GM18951 (cell line): ENCODE measurements around the gene PSD.

Experiments used
- POLR2A ChIP-seq: IDR thresholded peaks from 4 replicates; pipeline ENCODE4 v1.6.1; 2011; ENCODE audit warnings: mild to moderate bottlenecking; ENCODE audit not compliant: insufficient read length, insufficient read depth; ENCODE audit errors: extremely low read depth
- in situ Hi-C: fragments of 300-500 bp; cut with MboI; formaldehyde crosslinking; loops from one replicate; pipeline ENCODE4 v1.12.0; 2022; ENCODE audit warnings: low sequenced_read_pairs, mixed read lengths, inconsistent platforms; ENCODE audit not compliant: unreplicated experiment

The PSD gene

GRCh38 chr10:102409604-102410428 is 8.8 kb downstream of the PSD start:
- in situ Hi-C loops: no loop called here
- TF ChIP-seq POLR2A: no peak

GRCh38 chr10:102408728-102409603 is 9.6 kb downstream of the PSD start:
- in situ Hi-C loops: no loop called here
- TF ChIP-seq POLR2A: no peak

GRCh38 chr10:102408131-102408727 is 10.4 kb downstream of the PSD start:
- TF ChIP-seq POLR2A: no peak
- in situ Hi-C loops: no loop called here

- in situ Hi-C loops: no loop called here
These were observed 11.0 kb downstream of the PSD start for GRCh38 chr10:102407425-102408130.

GRCh38 chr10:102406815-102407214 is 11.8 kb downstream of the PSD start:
- TF ChIP-seq POLR2A: no peak
- in situ Hi-C loops: no loop called here

More at GRCh38 chr10:102407425-102408130, 11.0 kb downstream of the PSD start:
- TF ChIP-seq POLR2A: no peak

GRCh38 chr10:102405632-102406031 is 13.0 kb downstream of the PSD start:
- in situ Hi-C loops: no loop called here
- TF ChIP-seq POLR2A: no peak

GRCh38 chr10:102405108-102405571 is 13.4 kb downstream of the PSD start:
- in situ Hi-C loops: no loop called here
- TF ChIP-seq POLR2A: peak; percentile 45

- TF ChIP-seq POLR2A: no peak
- in situ Hi-C loops: no loop called here
These were observed 14.1 kb downstream of the PSD start for GRCh38 chr10:102404361-102405107.

GRCh38 chr10:102403115-102403514 is 15.5 kb downstream of the PSD start:
- in situ Hi-C loops: no loop called here
- peak; percentile 18 for TF ChIP-seq POLR2A

- in situ Hi-C loops: no loop called here
- TF ChIP-seq POLR2A: no peak
These were observed 16.1 kb downstream of the PSD start for GRCh38 chr10:102402512-102402896.

- in situ Hi-C loops: no loop called here
- no peak for TF ChIP-seq POLR2A
These were observed 16.7 kb downstream of the PSD start for GRCh38 chr10:102401735-102402511.

- in situ Hi-C loops: no loop called here
- TF ChIP-seq POLR2A: no peak
These were observed 17.3 kb downstream of the PSD start for GRCh38 chr10:102401342-102401654.
